HepG2 (cell line): ENCODE results near the gene ZNF687. TPM values are rescaled to one million over a fixed set of nuclear protein-coding genes. Genes with fewer than 3 reads are reported as not detected.
A peak's percentile ranks its signal among the peaks of the same experiment; 100 is the strongest.

Source experiments
- HOXD1 ChIP-seq: sonication (generic); formaldehyde crosslinking; IDR thresholded peaks from 2 replicates; pipeline ENCODE4 v1.5.0; 2020; ENCODE audit warnings: missing genetic modification reagents
- KDM4B ChIP-seq: sonication (generic); formaldehyde crosslinking; IDR thresholded peaks from 2 replicates; pipeline ENCODE4 v1.4.0; 2020; ENCODE audit warnings: missing genetic modification reagents
- KLF9 ChIP-seq: IDR thresholded peaks from 2 replicates; pipeline ENCODE4 v1.6.1; 2016; ENCODE audit warnings: low read depth
- PHF8 ChIP-seq: sonication (generic); formaldehyde crosslinking; IDR thresholded peaks from 2 replicates; pipeline ENCODE4 v1.5.0; 2020; ENCODE audit warnings: missing genetic modification reagents
- SOX13 ChIP-seq, 3 experiments: fragments of 450-650 bp in 1 of 3; sonication (generic) in 1 of 3; formaldehyde crosslinking in 1 of 3; IDR thresholded peaks in 2 of 3; conservative IDR thresholded peaks in 1 of 3; 2 replicates each; pipeline versions ENCODE4 v1.5.0 to v1.6.1; 2016 to 2020; ENCODE audit warnings: antibody characterized with exemption in 1 of 3, mild to moderate bottlenecking in 1 of 3, missing compliant biosample characterization in 1 of 3, missing genetic modification reagents in 1 of 3, moderate library complexity in 1 of 3
- SOX6 ChIP-seq, 2 experiments: fragments of 450-650 bp in 1 of 2; sonication (generic) in 1 of 2; formaldehyde crosslinking in 1 of 2; IDR thresholded peaks; 2 replicates each; pipeline versions ENCODE4 v1.4.0 to v1.6.1; 2017 to 2020; ENCODE audit warnings: antibody characterized with exemption in 1 of 2, mild to moderate bottlenecking in 1 of 2, missing genetic modification reagents in 1 of 2
- ZFP90 ChIP-seq: sonication (generic); formaldehyde crosslinking; IDR thresholded peaks from 2 replicates; pipeline ENCODE4 v1.8.0; 2022; ENCODE audit warnings: missing genetic modification reagents, mild to moderate bottlenecking, inconsistent platforms, borderline replicate concordance
- ZMYM2 ChIP-seq: sonication (generic); formaldehyde crosslinking; IDR thresholded peaks from 2 replicates; pipeline ENCODE4 v1.8.0; 2022; ENCODE audit warnings: mild to moderate bottlenecking, missing genetic modification reagents
- polyA plus RNA-seq, 8 experiments: library from polyadenylated mRNA; depleted of rRNA in 3 of 8; stranded (reverse) in 7 of 8; unstranded in 1 of 8; fragments of >200 nt; fragmentation: Illumina TruSeq in 4 of 8; extraction: Trizol in 4 of 8; gene quantifications; 2 replicates each; pipeline versions ENCODE4 v1.2.1 to v1.2.3, GENCODE V29; 2011 to 2016; ENCODE audit warnings: low read depth in 4 of 8, missing spikeins in 1 of 8, mixed read lengths in 1 of 8; ENCODE audit not compliant: insufficient read depth in 1 of 8
- total RNA-seq, 5 experiments: library from RNA; depleted of rRNA; stranded (reverse); fragments of >200 nt; fragmentation: Illumina TruSeq; extraction: Trizol; gene quantifications; 2 replicates each; pipeline ENCODE4 v1.2.3, GENCODE V29; 2016; ENCODE audit warnings: low read depth in 1 of 5
- TF ChIP-seq, protein P1 (sequence below): sonication (generic); formaldehyde crosslinking; IDR thresholded peaks from 2 replicates; pipeline ENCODE4 v1.4.0; 2020; ENCODE audit warnings: missing genetic modification reagents, borderline replicate concordance
- TF ChIP-seq, protein P2 (sequence below): sonication (generic); formaldehyde crosslinking; IDR thresholded peaks from 2 replicates; pipeline ENCODE4 v1.4.0; 2020; ENCODE audit warnings: missing genetic modification reagents
- TF ChIP-seq, protein P3 (sequence below): sonication (generic); formaldehyde crosslinking; IDR thresholded peaks from 2 replicates; pipeline ENCODE4 v1.4.0; 2020; ENCODE audit warnings: mild to moderate bottlenecking, missing genetic modification reagents

ZNF687 gene
- total and polyA plus RNA-seq, 2 of the 13 experiments (the other 11 are each of a cell fraction or from before 2014, with no cell fraction given): 14.1 to 16.5 TPM

GRCh38 chr1:151254217-151255213 lies 27.6 kb upstream of the ZNF687 start, which contains the start of gene PSMD4 (continued):
- TF ChIP-seq, protein P1, sequence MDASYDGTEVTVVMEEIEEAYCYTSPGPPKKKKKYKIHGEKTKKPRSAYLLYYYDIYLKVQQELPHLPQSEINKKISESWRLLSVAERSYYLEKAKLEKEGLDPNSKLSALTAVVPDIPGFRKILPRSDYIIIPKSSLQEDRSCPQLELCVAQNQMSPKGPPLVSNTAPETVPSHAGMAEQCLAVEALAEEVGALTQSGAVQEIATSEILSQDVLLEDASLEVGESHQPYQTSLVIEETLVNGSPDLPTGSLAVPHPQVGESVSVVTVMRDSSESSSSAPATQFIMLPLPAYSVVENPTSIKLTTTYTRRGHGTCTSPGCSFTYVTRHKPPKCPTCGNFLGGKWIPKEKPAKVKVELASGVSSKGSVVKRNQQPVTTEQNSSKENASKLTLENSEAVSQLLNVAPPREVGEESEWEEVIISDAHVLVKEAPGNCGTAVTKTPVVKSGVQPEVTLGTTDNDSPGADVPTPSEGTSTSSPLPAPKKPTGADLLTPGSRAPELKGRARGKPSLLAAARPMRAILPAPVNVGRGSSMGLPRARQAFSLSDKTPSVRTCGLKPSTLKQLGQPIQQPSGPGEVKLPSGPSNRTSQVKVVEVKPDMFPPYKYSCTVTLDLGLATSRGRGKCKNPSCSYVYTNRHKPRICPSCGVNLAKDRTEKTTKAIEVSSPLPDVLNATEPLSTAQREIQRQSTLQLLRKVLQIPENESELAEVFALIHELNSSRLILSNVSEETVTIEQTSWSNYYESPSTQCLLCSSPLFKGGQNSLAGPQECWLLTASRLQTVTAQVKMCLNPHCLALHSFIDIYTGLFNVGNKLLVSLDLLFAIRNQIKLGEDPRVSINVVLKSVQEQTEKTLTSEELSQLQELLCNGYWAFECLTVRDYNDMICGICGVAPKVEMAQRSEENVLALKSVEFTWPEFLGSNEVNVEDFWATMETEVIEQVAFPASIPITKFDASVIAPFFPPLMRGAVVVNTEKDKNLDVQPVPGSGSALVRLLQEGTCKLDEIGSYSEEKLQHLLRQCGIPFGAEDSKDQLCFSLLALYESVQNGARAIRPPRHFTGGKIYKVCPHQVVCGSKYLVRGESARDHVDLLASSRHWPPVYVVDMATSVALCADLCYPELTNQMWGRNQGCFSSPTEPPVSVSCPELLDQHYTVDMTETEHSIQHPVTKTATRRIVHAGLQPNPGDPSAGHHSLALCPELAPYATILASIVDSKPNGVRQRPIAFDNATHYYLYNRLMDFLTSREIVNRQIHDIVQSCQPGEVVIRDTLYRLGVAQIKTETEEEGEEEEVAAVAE (CRISPR knock-in tag): peak; percentile 100
- peak; percentile 17; the same call in 1 of the 2 replicates for TF ChIP-seq HOXD1 (CRISPR knock-in tag)
- TF ChIP-seq SOX13 (IDR thresholded peaks at IDR 0.05): no peak
- 0 out of 4 replicates have a peak, but pooled peaks of 1 of the 2 experiments have one; percentile 21 for TF ChIP-seq SOX13 (CRISPR knock-in tag; conservative IDR thresholded peaks at IDR 0.05 in 1 of 2, IDR thresholded peaks at IDR 0.05 in 1 of 2)
- TF ChIP-seq PHF8 (CRISPR knock-in tag): peak; percentile 74
- TF ChIP-seq, protein P2, sequence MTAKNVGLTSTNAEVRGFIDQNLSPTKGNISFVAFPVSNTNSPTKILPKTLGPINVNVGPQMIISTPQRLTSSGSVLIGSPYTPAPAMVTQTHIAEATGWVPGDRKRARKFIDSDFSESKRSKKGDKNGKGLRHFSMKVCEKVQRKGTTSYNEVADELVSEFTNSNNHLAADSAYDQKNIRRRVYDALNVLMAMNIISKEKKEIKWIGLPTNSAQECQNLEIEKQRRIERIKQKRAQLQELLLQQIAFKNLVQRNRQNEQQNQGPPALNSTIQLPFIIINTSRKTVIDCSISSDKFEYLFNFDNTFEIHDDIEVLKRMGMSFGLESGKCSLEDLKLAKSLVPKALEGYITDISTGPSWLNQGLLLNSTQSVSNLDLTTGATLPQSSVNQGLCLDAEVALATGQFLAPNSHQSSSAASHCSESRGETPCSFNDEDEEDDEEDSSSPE (CRISPR knock-in tag): peak; percentile 64; the same call in 1 of the 2 replicates
- TF ChIP-seq, protein P3, sequence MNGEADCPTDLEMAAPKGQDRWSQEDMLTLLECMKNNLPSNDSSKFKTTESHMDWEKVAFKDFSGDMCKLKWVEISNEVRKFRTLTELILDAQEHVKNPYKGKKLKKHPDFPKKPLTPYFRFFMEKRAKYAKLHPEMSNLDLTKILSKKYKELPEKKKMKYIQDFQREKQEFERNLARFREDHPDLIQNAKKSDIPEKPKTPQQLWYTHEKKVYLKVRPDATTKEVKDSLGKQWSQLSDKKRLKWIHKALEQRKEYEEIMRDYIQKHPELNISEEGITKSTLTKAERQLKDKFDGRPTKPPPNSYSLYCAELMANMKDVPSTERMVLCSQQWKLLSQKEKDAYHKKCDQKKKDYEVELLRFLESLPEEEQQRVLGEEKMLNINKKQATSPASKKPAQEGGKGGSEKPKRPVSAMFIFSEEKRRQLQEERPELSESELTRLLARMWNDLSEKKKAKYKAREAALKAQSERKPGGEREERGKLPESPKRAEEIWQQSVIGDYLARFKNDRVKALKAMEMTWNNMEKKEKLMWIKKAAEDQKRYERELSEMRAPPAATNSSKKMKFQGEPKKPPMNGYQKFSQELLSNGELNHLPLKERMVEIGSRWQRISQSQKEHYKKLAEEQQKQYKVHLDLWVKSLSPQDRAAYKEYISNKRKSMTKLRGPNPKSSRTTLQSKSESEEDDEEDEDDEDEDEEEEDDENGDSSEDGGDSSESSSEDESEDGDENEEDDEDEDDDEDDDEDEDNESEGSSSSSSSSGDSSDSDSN: peak; percentile 46; the same call in 1 of the 2 replicates
- no peak for TF ChIP-seq KLF9 (CRISPR knock-in tag)
- 0 out of 2 replicates have a peak, but pooled peaks have one; percentile 25 for TF ChIP-seq KDM4B (CRISPR knock-in tag)
- TF ChIP-seq ZFP90 (CRISPR knock-in tag): no peak
- TF ChIP-seq SOX6 (IDR thresholded peaks at IDR 0.05): no peak
- TF ChIP-seq SOX6 (CRISPR knock-in tag; IDR thresholded peaks at IDR 0.05): peak; percentile 43
- peak; percentile 96 for TF ChIP-seq ZMYM2
